COR-L47 (cell line): ENCODE measurements around the gene GPX1.
"Not testable (repeated sequence)": the region's sequence is repeated elsewhere in the genome, so short reads cannot be mapped to it uniquely, and the experiment has no call there.

Experiments
- DNase-seq: peaks from one replicate; lab custom pipeline; 2025; lab: John Stamatoyannopoulos, UW

GPX1 gene

GRCh38 chr3:49358217-49358883 is at the start of gene GPX1:
Gene GPX1 (minus strand): TSS chr3:49358353. CDS start chr3:49358278, 75 bp downstream.
- peak; percentile 84 for DNase-seq

- DNase-seq = no peak
Measured at GRCh38 chr3:49406571-49407565, 48.7 kb upstream of the GPX1 start.

- DNase-seq = not testable (repeated sequence)
Measured at GRCh38 chr3:49405570-49405969, 47.4 kb upstream of the GPX1 start.

- DNase-seq = no peak
Measured at GRCh38 chr3:49403891-49404290, 45.7 kb upstream of the GPX1 start.

GRCh38 chr3:49401766-49402165 is 43.6 kb upstream of the GPX1 start:
- DNase-seq = no peak

GRCh38 chr3:49399461-49399860 is 41.3 kb upstream of the GPX1 start:
- DNase-seq = no peak

- DNase-seq = no peak
Measured at GRCh38 chr3:49397470-49397869, 39.3 kb upstream of the GPX1 start.

GRCh38 chr3:49391310-49391709 is 33.2 kb upstream of the GPX1 start:
- not testable (repeated sequence) for DNase-seq

- no peak for DNase-seq
Measured at GRCh38 chr3:49389297-49389696, 31.1 kb upstream of the GPX1 start.

- DNase-seq = no peak
Measured at GRCh38 chr3:49388289-49388820, 30.2 kb upstream of the GPX1 start.

- DNase-seq = no peak
Measured at GRCh38 chr3:49387721-49388120, 29.6 kb upstream of the GPX1 start.

GRCh38 chr3:49386056-49386756 is 28.1 kb upstream of the GPX1 start:
- DNase-seq = no peak

GRCh38 chr3:49385617-49386016 is 27.5 kb upstream of the GPX1 start:
- no peak for DNase-seq

- DNase-seq = no peak
Measured at GRCh38 chr3:49383387-49383786, 25.2 kb upstream of the GPX1 start.

- no peak for DNase-seq
Measured at GRCh38 chr3:49378249-49378895, 20.2 kb upstream of the GPX1 start.

- DNase-seq = no peak
Measured at GRCh38 chr3:49377483-49377882, 19.3 kb upstream of the GPX1 start.

GRCh38 chr3:49371946-49372345 is 13.8 kb upstream of the GPX1 start:
- DNase-seq = no peak

GRCh38 chr3:49370585-49371290 is 12.6 kb upstream of the GPX1 start:
- DNase-seq = no peak

- DNase-seq = no peak
Measured at GRCh38 chr3:49362561-49362960, 4.4 kb upstream of the GPX1 start.

GRCh38 chr3:49359623-49360022 is 1.5 kb upstream of the GPX1 start:
- no peak for DNase-seq

- DNase-seq = no peak
Measured at GRCh38 chr3:49358884-49359225, 702 bp upstream of the GPX1 start.
